GM23338 (cell line): Measurements from ENCODE around the gene PPM1H.

ENCODE experiments used
- CTCF ChIP-seq, 2 experiments: fragments of 200-600 bp in 1 of 2; sonication (generic) in 1 of 2; conservative IDR thresholded peaks; 2 replicates each; pipeline versions ENCODE4 v1.5.1 to v1.6.1; 2016 to 2017; ENCODE audit warnings: antibody characterized with exemption in 2 of 2, low read depth in 2 of 2, mild to moderate bottlenecking in 2 of 2, moderate library complexity in 1 of 2
- ETS1 ChIP-seq: IDR thresholded peaks from 2 replicates; pipeline ENCODE4 v1.6.1; 2016; ENCODE audit warnings: antibody characterized with exemption
- EZH2phosphoT487 ChIP-seq: fragments of 200-600 bp; sonication (generic); IDR thresholded peaks from one replicate; pipeline ENCODE4 v1.8.1; 2018; ENCODE audit warnings: antibody characterized with exemption; ENCODE audit not compliant: unreplicated experiment

GRCh38 chr12:62724947-62725451 lies 210.0 kb downstream of the PPM1H start:
- TF ChIP-seq CTCF (conservative IDR thresholded peaks at IDR 0.05; ENCODE audit: low read depth in 2 of 2) (no peak), EZH2phosphoT487 (no peak), ETS1 (no peak)
